ENCODE results near the gene SNCA.

The SNCA gene

DNA sequence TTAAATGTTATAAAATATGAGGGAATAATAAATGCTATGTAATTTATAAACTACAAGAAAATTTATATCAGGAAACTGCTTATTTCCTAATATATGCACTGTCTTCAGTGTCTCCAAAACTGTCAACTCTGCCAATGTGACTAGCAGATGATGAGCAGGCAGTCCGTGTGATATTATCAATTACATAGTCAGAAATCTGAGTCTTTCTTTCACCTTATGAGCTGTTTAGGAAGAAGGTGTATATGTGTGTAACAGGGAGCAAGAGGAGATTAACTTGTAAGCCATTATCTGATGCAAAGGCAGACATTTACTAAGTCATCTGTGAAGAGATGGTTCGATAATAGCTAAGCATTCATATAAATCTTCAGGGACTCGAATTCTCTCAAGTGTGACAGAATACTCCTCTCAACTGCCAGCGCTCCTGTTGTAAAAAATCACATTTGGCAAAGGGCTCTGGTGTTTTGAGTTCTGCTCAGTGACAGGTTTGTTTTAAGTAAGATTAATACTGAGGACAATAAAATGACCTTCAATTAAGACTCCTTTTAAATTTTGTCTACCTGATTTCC lies 79.7 kb downstream of the SNCA start:
- H3K4me3 ChIP-seq (ENCODE audit: low read depth, low read length), result no peak overlapping the region

DNA sequence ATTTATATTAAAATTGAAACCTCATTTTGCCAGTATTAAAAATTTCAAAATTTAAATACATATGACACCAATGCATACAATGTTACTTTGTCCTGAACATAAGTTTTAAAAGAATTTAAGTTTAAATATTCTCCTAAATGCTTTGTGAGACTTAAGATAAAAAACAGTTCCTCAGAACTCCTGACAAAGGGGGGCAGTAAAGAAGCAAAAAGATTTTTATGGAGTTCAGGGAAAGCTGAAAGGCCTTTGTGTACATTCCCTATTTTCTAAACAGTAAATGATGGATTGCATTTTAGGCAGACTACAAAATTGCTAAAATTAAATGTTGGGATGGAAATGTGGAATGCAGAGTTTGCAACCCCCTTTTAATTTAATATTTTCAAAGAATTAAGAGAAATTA lies 81.7 kb downstream of the SNCA start:
- no peak overlapping the region for H3K4me3 ChIP-seq (ENCODE audit: low read depth, low read length)

DNA sequence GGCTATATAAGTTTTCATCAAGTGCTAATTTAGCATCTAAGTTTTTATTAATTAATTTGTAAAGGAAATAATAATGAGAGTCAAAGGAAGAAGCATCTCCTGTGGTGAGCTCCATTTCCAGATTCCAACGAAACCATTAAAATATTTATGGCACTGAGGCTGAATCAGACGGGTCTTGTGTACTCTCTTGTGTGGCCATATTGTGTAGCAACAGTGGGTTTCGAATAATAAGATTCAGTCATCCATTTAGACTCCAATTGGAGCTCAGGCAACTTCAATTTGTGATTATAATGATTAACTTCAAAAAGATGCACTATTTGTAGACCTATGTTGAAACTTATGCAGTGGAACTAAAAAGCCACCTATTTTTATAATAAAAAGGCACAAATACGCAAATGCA lies 82.4 kb downstream of the SNCA start:
- H3K4me3 ChIP-seq (ENCODE audit: low read depth, low read length), result no peak overlapping the region

- H3K4me3 ChIP-seq (ENCODE audit: low read depth, low read length), result no peak overlapping the region
Measured at GRCh38 chr4:89753601-89754066, 83.3 kb downstream of the SNCA start.

DNA sequence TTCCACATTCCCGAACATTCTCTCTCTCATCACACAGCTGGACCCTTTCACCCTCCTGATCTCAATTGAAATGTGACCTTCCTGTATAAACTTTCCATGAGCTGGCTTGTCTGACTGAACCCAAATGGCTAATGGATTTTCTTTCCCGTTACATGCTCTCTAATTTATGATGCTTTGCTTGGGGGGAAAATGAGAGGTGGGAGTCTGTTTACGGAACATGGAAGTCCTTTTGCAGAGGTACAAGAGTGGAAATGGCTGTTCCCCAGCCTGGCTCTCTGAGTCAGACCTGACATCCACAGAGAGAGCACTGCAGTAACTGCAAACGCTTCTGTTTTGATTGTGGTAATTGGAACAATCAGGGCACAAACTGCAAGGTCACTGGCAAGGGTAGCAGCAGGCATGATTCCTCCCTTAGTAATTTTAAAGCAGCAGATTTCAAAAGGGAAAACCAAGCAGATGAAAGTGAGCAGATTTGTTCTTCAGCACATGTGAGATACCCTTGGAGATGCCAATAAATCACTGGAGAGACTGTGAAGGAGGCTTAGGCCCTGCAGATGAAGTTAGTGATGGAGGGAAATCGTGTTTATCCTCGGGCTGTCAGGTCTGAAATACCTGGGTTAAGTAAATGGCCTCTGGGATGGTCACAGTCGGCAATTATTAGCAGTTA lies 83.9 kb downstream of the SNCA start:
- H3K4me3 ChIP-seq (ENCODE audit: low read depth, low read length), result no peak overlapping the region

DNA sequence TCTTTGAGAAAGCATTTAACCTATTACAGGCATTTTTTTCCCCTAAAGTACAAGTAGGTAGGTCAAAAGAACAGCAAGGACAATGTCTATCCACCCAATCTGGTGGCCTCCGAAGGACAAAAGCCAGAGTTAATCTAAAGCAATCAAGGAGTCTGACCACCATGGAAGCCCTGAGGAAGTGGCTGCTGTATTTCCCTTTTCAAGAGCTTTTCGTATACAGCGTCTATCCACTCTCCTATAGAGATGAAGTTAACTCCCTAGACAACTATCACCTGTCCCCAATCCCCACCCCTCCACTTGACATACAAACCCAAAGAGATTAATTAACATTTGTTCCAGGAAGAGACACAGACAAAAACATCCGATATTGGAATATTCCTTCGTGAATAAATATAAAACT lies 85.5 kb downstream of the SNCA start:
- H3K4me3 ChIP-seq (ENCODE audit: low read depth, low read length), result no peak overlapping the region

DNA sequence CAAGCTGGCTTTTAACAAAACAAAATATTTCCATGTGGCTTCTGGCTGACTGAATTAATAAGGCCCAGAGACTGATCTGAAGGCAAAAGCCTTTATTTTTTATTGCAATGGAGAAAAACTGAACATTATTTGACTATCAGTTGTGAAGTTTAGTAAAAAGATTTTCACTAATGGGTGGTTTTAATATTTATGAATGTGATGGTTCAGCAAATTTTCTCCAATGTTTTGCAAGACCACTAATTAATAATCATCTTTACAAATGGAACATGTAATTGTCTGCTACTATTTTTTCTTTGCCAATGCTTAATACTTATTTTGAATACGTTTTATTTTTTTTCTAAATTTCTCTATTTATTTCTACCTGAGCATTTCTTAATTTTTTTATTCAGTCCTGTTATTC lies 90.6 kb downstream of the SNCA start:
- H3K4me3 ChIP-seq (ENCODE audit: low read depth, low read length), result no peak overlapping the region

- no peak overlapping the region for H3K4me3 ChIP-seq (ENCODE audit: low read depth, low read length)
Measured at GRCh38 chr4:89745708-89746107, 91.3 kb downstream of the SNCA start.

DNA sequence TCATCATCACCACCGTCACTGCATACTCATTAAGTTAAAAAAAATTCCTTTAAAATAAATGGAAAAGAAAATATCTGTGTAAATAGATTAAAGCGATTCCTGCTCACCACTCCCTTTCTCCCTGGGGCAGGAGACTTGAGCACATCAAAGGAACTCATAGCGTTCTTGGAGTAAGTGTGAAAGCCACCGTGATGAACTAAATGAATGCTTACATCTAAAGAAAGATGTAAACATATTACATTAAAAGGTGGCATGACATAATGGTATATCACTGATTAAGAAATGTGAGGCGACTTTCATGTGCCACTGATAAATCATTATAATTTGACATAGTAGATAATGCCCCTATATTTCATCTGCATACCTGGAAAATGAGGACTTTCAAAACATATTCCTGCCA lies 92.0 kb downstream of the SNCA start:
- H3K4me3 ChIP-seq (ENCODE audit: low read depth, low read length), result no peak overlapping the region

DNA sequence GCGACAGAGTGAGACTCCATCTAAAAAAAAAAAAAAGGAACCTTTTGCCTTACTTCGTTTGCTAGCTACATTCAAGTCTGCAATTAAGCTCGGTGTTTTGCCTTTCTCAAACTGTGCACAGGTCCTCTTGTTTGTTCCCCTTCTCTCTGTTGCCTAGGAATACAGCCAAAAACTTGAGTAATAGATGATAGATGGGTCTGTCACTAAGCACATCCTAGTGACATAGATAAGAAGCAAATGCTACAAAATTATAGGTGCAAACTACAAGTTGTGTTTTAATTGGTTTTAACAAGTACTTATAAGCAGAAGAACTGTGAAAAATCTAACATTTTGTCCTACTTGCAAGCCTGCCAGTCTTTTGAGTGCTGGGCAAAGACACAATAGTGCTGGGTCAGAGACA lies 95.2 kb downstream of the SNCA start:
- no peak overlapping the region for H3K4me3 ChIP-seq (ENCODE audit: low read depth, low read length)

DNA sequence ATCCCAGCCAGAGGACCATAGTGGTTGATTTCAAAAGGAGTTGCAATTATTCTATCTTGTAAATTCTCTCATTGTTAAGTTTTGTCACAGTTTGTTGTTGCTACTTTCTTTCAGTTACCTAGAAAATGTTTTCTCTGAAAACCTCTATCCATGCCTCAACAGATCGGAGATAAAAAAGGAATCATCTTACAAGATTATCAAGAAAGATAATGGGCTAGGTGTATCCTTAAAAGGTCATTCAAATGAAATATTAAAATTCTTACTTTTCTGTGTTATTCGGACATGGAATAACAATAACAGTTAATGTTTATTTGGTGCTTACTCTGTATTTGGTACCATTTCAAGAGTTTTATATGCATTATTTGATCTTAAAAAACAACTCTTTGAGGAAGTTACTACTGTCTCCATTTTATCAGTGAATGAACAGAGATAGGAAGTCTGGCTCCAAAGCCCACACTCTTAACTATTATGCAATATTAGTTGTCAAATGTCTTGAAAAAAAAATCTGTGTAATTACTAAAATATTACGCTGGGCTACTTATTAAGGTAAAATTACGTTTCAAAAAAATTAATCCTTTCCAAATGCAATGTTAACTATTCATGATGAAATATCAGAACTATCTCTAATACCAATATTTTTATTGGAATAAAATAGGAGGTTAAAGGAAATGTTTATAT lies 97.5 kb downstream of the SNCA start:
- H3K4me3 ChIP-seq (ENCODE audit: low read depth, low read length), result no peak overlapping the region

DNA sequence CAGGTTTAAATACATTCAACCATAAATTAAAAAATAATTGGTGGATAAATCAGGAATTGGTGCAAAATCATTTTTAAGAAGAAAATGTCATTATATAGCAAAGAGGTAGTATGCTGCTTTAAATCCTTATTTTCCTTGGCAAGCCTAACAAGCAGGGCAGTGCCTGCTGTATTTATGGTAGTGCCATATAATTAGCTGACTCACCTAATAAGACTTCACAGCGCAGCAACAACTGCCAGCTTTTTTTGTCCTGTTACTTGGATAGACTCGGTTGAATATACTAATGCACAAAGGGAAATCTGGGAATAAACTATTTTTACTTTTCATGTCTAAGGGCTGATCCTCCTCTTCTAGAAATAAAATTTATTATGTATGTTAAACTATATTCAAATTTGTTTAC lies 99.1 kb downstream of the SNCA start:
- no peak overlapping the region for H3K4me3 ChIP-seq (ENCODE audit: low read depth, low read length)

DNA sequence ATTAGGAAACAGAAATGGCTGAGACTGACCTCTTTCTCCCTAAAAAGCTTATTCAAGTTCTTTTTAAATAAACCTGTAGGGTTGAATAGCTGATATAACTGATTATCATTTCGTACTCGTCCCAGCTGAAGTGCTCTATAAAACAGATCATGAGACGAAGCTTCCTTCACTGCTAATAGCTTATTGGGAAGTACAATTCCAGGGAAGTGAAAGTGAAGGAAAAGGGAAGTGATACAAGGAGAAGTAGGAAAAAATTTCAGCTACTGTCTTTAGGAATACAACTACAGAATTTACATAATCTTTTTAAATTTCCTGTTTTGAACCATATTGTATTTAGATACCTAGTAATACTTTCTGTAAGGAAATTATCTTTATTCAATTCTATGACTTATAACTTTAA lies 103.0 kb downstream of the SNCA start:
- no peak overlapping the region for H3K4me3 ChIP-seq (ENCODE audit: low read depth, low read length)

- no peak overlapping the region for H3K4me3 ChIP-seq (ENCODE audit: low read depth, low read length)
Measured at GRCh38 chr4:89727238-89727637, 109.7 kb downstream of the SNCA start.

DNA sequence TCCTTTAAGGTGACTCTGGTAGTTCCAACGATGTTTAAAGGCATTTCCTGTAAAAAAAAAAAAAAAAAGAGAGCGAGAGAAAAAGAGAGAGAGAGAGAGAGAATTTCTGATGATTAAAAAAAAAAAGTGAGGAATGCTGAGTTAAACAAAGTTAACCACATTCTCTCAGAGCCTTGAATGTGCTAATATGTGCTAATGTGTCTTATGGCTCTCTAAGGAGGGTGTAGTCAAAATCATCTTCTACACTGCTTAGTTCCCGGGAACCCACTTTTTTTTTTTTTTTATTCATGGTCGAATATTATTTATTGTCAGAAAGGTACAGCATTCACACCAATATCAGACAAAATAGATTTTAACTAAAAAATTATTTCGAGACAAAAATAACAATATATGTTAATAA lies 111.7 kb downstream of the SNCA start:
- H3K4me3 ChIP-seq (ENCODE audit: low read depth, low read length), result no peak overlapping the region

GRCh38 chr4:89724716-89725115 lies 112.2 kb downstream of the SNCA start:
- no peak overlapping the region for H3K4me3 ChIP-seq (ENCODE audit: low read depth, low read length)

GRCh38 chr4:89723096-89723495 lies 113.9 kb downstream of the SNCA start:
- no peak overlapping the region for H3K4me3 ChIP-seq (ENCODE audit: low read depth, low read length)

DNA sequence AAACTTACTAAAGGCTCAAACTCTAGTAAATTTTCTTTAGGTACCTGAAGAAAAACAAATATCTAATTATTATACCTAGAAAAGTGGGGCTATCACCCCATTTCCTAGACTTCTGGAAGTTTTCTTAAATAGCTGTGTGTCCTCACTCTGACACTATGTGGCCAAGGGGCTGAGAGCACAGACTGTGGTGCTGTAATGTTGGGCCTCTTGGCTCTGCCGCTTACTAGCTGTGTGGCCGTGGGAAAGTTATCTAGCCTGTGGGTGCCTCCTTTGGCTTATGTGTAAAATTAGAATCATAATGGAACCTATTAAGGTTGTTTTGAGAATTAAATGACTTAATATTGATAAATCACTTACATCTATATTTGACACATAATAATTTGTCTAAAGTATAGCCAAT lies 114.4 kb downstream of the SNCA start:
- H3K4me3 ChIP-seq (ENCODE audit: low read depth, low read length), result no peak overlapping the region

- H3K4me3 ChIP-seq (ENCODE audit: low read depth, low read length), result no peak overlapping the region
Measured at GRCh38 chr4:89720981-89721380, 116.0 kb downstream of the SNCA start.

GRCh38 chr4:89719536-89720090 lies 117.3 kb downstream of the SNCA start:
- H3K4me3 ChIP-seq (ENCODE audit: low read depth, low read length), result no peak overlapping the region

DNA sequence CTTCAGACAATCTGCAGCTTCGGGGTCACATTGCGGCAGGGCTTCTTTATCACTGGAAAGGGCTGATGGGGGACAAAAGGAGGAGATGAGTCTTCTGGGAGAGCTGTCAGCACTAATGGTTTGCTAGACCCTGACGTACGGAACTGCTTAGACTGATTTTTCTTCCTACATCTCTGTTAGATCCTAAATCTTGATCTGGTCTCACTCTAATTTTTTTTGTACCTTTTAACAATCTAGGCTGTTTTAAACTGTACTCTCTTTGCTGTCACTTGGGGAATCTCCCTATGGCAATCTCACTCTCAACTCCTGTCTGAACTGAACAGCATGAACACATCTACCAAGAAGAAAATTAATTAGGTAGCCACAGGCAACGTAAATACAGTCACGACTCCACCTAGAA lies 120.1 kb downstream of the SNCA start:
- H3K4me3 ChIP-seq (ENCODE audit: low read depth, low read length), result no peak overlapping the region

DNA sequence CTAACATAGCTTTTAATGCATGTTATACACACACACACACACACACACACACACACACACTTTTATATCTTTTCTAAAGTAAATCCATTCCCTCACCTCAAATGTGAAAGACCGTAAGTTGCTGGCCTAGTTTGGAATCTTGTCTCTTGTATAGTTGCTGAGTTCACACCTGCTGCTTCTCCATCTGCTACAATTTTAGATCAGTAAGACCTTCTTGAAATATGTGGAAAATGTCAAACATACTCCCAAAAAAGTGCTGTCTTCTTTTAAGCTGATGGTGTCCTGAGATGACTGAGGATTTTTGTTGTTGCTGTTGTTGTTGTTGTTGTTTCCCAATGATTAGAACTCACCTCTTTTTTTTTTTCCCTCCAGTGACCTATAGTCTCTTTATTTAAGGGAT lies 121.3 kb downstream of the SNCA start:
- H3K4me3 ChIP-seq (ENCODE audit: low read depth, low read length), result no peak overlapping the region
